IMR-90 (cell line): ENCODE measurements around the gene PAK5.

Experiments used
- CTCF ChIP-seq: conservative IDR thresholded peaks from 2 replicates; pipeline ENCODE4 v1.5.1; 2012; ENCODE audit warnings: mild to moderate bottlenecking, low read depth, low read length, improper control_type of control experiment
- MAFK ChIP-seq: IDR thresholded peaks from 2 replicates; pipeline ENCODE4 v1.6.1; 2012; ENCODE audit warnings: low read depth, low read length, improper control_type of control experiment
- POLR2A ChIP-seq: IDR thresholded peaks from 2 replicates; pipeline ENCODE4 v1.6.1; 2012; ENCODE audit warnings: mild to moderate bottlenecking, low read depth, low read length
- RAD21 ChIP-seq: IDR thresholded peaks from 2 replicates; pipeline ENCODE4 v1.6.1; 2012; ENCODE audit warnings: low read length, improper control_type of control experiment
- RFX5 ChIP-seq: IDR thresholded peaks from 2 replicates; pipeline ENCODE4 v1.8.0; 2012; ENCODE audit warnings: low read depth, mild to moderate bottlenecking, low read length, moderate library complexity
- SMC3 ChIP-seq: fragments of 150-350 bp; IDR thresholded peaks from 2 replicates; pipeline ENCODE4 v1.6.1; 2016; ENCODE audit warnings: low read depth, mild to moderate bottlenecking, antibody characterized with exemption, low read length, moderate library complexity
- USF2 ChIP-seq: fragments of 150-350 bp; IDR thresholded peaks from 2 replicates; pipeline ENCODE4 v1.6.1; 2017; ENCODE audit warnings: mild to moderate bottlenecking, antibody characterized with exemption, low read length, low read depth

GRCh38 chr20:9646375-9646774 is 192.5 kb downstream of the PAK5 start:
- TF ChIP-seq POLR2A = no peak
- no peak for TF ChIP-seq MAFK
- TF ChIP-seq CTCF = no peak
- TF ChIP-seq RAD21 = no peak
- TF ChIP-seq USF2 = no peak
- TF ChIP-seq SMC3 = no peak
- no peak for TF ChIP-seq RFX5
